SK-N-SH (cell line): ENCODE measurements around the gene SLBP. TPM values are rescaled to one million over a fixed set of nuclear protein-coding genes. Genes with fewer than 3 reads are reported as not detected.
"Not testable (repeated sequence)": the region's sequence is repeated elsewhere in the genome, so short reads cannot be mapped to it uniquely, and the experiment has no call there.

Source experiments
- CTCF ChIA-PET: fragments of 300-600, 350-600 bp; formaldehyde crosslinking; extraction: SDS; loops from one replicate; lab custom pipeline; 2021; lab: Yijun Ruan, JAX
- POLR2A ChIA-PET: fragments of 350-600 bp; sonication (Branson Sonifier 250); formaldehyde crosslinking; extraction: SDS; loops from one replicate; lab custom pipeline; 2020; ENCODE audit warnings: antibody characterized with exemption, inconsistent platforms; lab: Yijun Ruan, JAX
- DNase-seq: peaks from one replicate; pipeline ENCODE4 v3.0.0; 2012
- H2AFZ ChIP-seq: fragments of 200-600 bp; sonication (generic); 2 replicates; pipeline ENCODE4 v1.8.1; 2016; ENCODE audit warnings: antibody characterized with exemption, mild to moderate bottlenecking, low read depth
- H3F3A ChIP-seq: fragments of 200-600 bp; sonication (generic); replicated peaks from 2 replicates; pipeline ENCODE3; 2016; ENCODE audit warnings: antibody characterized with exemption, mild to moderate bottlenecking; ENCODE audit not compliant: insufficient read depth
- H3K27ac ChIP-seq, 2 experiments: fragments of 200-500 bp in 1 of 2; fragments of 200-600 bp in 1 of 2; sonication (Bioruptor generic) in 1 of 2; sonication (generic), shearing (Covaris generic) in 1 of 2; 2 replicates each; pipeline versions ENCODE4 v1.5.1 to v1.6.1; 2014 to 2016; ENCODE audit warnings: low read depth in 2 of 2, inconsistent platforms in 1 of 2, low read length in 1 of 2, mild to moderate bottlenecking in 1 of 2, mixed read lengths in 1 of 2
- H3K27me3 ChIP-seq: fragments of 200-600 bp; sonication (generic), shearing (Covaris generic); 2 replicates; pipeline ENCODE4 v1.6.1; 2016; ENCODE audit warnings: mixed run types; ENCODE audit not compliant: insufficient read depth
- H3K36me3 ChIP-seq, 2 experiments: fragments of 200-500 bp in 1 of 2; fragments of 200-600 bp in 1 of 2; sonication (Bioruptor generic) in 1 of 2; sonication (generic) in 1 of 2; replicated peaks in 1 of 2; 2 replicates each; pipeline versions ENCODE3 to v1.5.1; 2014 to 2016; ENCODE audit warnings: low read length in 1 of 2, mild to moderate bottlenecking in 1 of 2; ENCODE audit not compliant: insufficient read depth in 2 of 2, control insufficient read depth in 1 of 2
- H3K4me1 ChIP-seq, 2 experiments: fragments of 200-500 bp in 1 of 2; fragments of 200-600 bp in 1 of 2; sonication (Bioruptor generic) in 1 of 2; sonication (generic), shearing (Covaris generic) in 1 of 2; 2 replicates each; pipeline versions ENCODE4 v1.5.1 to v1.6.1; 2014 to 2016; ENCODE audit warnings: low read depth in 1 of 2, low read length in 1 of 2, mixed run types in 1 of 2; ENCODE audit not compliant: insufficient read depth in 2 of 2, control insufficient read depth in 1 of 2
- H3K4me2 ChIP-seq: fragments of 200-600 bp; sonication (generic), shearing (Covaris generic); 2 replicates; pipeline ENCODE4 v1.6.1; 2017; ENCODE audit warnings: mixed run types
- H3K4me3 ChIP-seq, 2 experiments: fragments of 200-500 bp in 1 of 2; fragments of 200-600 bp in 1 of 2; sonication (Bioruptor generic) in 1 of 2; sonication (generic), shearing (Covaris generic) in 1 of 2; 2 replicates each; pipeline versions ENCODE4 v1.5.1 to v1.8.1; 2014 to 2016; ENCODE audit warnings: low read depth in 2 of 2, inconsistent platforms in 1 of 2, low read length in 1 of 2, mild to moderate bottlenecking in 1 of 2, mixed read lengths in 1 of 2, moderate library complexity in 1 of 2
- H3K79me2 ChIP-seq: fragments of 200-600 bp; sonication (generic); 2 replicates; pipeline ENCODE4 v1.8.1; 2017; ENCODE audit warnings: mild to moderate bottlenecking; ENCODE audit not compliant: insufficient read depth
- H3K9ac ChIP-seq: fragments of 200-600 bp; sonication (generic); 2 replicates; pipeline ENCODE4 v1.6.1; 2017; ENCODE audit warnings: mixed run types
- H3K9me2 ChIP-seq: fragments of 200-600 bp; sonication (generic); 2 replicates; pipeline ENCODE4 v1.6.1; 2017; ENCODE audit warnings: mixed run types
- H3K9me3 ChIP-seq: fragments of 200-600 bp; sonication (generic); 2 replicates; pipeline ENCODE4 v1.6.1; 2017; ENCODE audit warnings: mixed run types, mild to moderate bottlenecking, moderate library complexity
- H4K20me1 ChIP-seq: fragments of 200-600 bp; sonication (generic); 2 replicates; pipeline ENCODE4 v1.6.1; 2017; ENCODE audit warnings: mild to moderate bottlenecking, mixed run types; ENCODE audit not compliant: insufficient read depth
- CHD2 ChIP-seq: fragments of 150-350 bp; IDR thresholded peaks from 2 replicates; pipeline ENCODE4 v1.6.1; 2018; ENCODE audit warnings: low read length; ENCODE audit not compliant: partially characterized antibody
- ELF1 ChIP-seq: IDR thresholded peaks from 2 replicates; pipeline ENCODE4 v1.4.0; 2012
- EZH2phosphoT487 ChIP-seq: fragments of 200-600 bp; sonication (generic); IDR thresholded peaks from 2 replicates; pipeline ENCODE4 v1.6.1; 2017; ENCODE audit warnings: low read depth, mixed run types, mild to moderate bottlenecking, antibody characterized with exemption, moderate library complexity, borderline replicate concordance
- FOSL2 ChIP-seq: IDR thresholded peaks from 2 replicates; pipeline ENCODE4 v1.4.0; 2012; ENCODE audit warnings: low read depth, mild to moderate bottlenecking, moderate library complexity, borderline replicate concordance
- FOXM1 ChIP-seq: IDR thresholded peaks from 2 replicates; pipeline ENCODE4 v1.4.0; 2012; ENCODE audit warnings: low read depth, mild to moderate bottlenecking
- JUND ChIP-seq: IDR thresholded peaks from 2 replicates; pipeline ENCODE4 v1.4.0; 2012
- MXI1 ChIP-seq: IDR thresholded peaks from 2 replicates; pipeline ENCODE4 v1.6.1; 2012; ENCODE audit warnings: mild to moderate bottlenecking, low read depth, low read length, improper control_type of control experiment
- POLR2AphosphoS5 ChIP-seq: IDR thresholded peaks from 2 replicates; pipeline ENCODE4 v1.6.1; 2012; ENCODE audit warnings: low read depth, low read length
- RXRA ChIP-seq: IDR thresholded peaks from 2 replicates; pipeline ENCODE4 v1.4.0; 2012; ENCODE audit warnings: low read depth, mild to moderate bottlenecking, borderline replicate concordance
- TAF1 ChIP-seq: IDR thresholded peaks from 2 replicates; pipeline ENCODE4 v1.6.1; 2012; ENCODE audit warnings: low read depth, mild to moderate bottlenecking, low read length, moderate library complexity, borderline replicate concordance
- TCF12 ChIP-seq: IDR thresholded peaks from 2 replicates; pipeline ENCODE4 v1.4.0; 2012
- TEAD4 ChIP-seq: IDR thresholded peaks from 2 replicates; pipeline ENCODE4 v1.4.0; 2012; ENCODE audit warnings: mild to moderate bottlenecking, borderline replicate concordance; ENCODE audit not compliant: insufficient read depth
- USF1 ChIP-seq: IDR thresholded peaks from 2 replicates; pipeline ENCODE4 v1.4.0; 2012; ENCODE audit warnings: low read depth, borderline replicate concordance
- YY1 ChIP-seq: IDR thresholded peaks from 2 replicates; pipeline ENCODE4 v1.4.0; 2012; ENCODE audit warnings: low read depth, mild to moderate bottlenecking
- ZBTB33 ChIP-seq: IDR thresholded peaks from 2 replicates; pipeline ENCODE4 v1.4.0; 2012; ENCODE audit warnings: low read depth, borderline replicate concordance
- WGBS: methylation state at CpG from one replicate; pipeline ENCODE4 v1.1.6; 2017; ENCODE audit warnings: low lambda C conversion rate; 5-methylcytosine and 5-hydroxymethylcytosine counted together
- polyA plus RNA-seq, 3 experiments: library from polyadenylated mRNA; depleted of rRNA; stranded (reverse); fragments of >200 nt; gene quantifications; 2 replicates each; pipeline ENCODE4 v1.2.3, GENCODE V29; 2012

The SLBP gene
- polyA plus RNA-seq, 1 of the 3 experiments (the other 2 are of a cell fraction): 51.5 TPM

GRCh38 chr4:1703867-1704266, 8.3 kb downstream of the SLBP start:
- Histone ChIP-seq H3K4me3 (no peak overlapping the region), H3K79me2 (peaks cover 89% of the 10 kb centered on the region), H3K27me3 (no peaks in the 10 kb centered on the region), H3K9me2 (no peaks in the 10 kb centered on the region), H3K36me3 (peaks cover 26 to 46% of the 10 kb centered on the region in 2 experiments), H3F3A (peaks cover 3% of the 10 kb centered on the region), H3K4me2 (no peak overlapping the region), H3K27ac (no peak overlapping the region), H2AFZ (no peak overlapping the region), H4K20me1 (peaks cover 65% of the 10 kb centered on the region), H3K4me1 (peaks cover 0 to 7% of the 10 kb centered on the region in 2 experiments; a peak in 1 of 4 replicates), H3K9me3 (no peaks in the 10 kb centered on the region), H3K9ac (no peak overlapping the region)
- TF ChIP-seq FOSL2 (no peak), EZH2phosphoT487 (no peak), FOXM1 (no peak), ZBTB33 (no peak), JUND (no peak), USF1 (no peak), TCF12 (no peak), ELF1 (no peak), MXI1 (no peak), POLR2AphosphoS5 (no peak), TEAD4 (no peak), TAF1 (no peak), RXRA (no peak), CHD2 (no peak), YY1 (no peak)
- DNase-seq: no peak
- ChIA-PET POLR2A (interaction anchor here (1.0 kb wide), 1 partner anchor 8 kb away, joined by 4 read pairs; the partner anchor contains the start of gene SLBP), CTCF (interaction anchor here (1.7 to 10.1 kb wide), 3 partner anchors 11 to 26 kb away, joined by 4 to 82 read pairs (median 4); no protein-coding TSS in a partner anchor)
- WGBS: 100% methylated on average over 1 of the region's 1 CpG

GRCh38 chr4:1701671-1702070, 10.4 kb downstream of the SLBP start:
- H3K9ac ChIP-seq, H3K4me1 ChIP-seq, H3F3A ChIP-seq, DNase-seq, H3K27me3 ChIP-seq, H3K4me3 ChIP-seq, H2AFZ ChIP-seq, H3K4me2 ChIP-seq, POLR2A ChIA-PET, H3K27ac ChIP-seq, H3K9me2 ChIP-seq, H3K9me3 ChIP-seq: not testable (repeated sequence)
- Histone ChIP-seq H3K36me3 (peaks cover 30 to 56% of the 10 kb centered on the region in 2 experiments), H4K20me1 (peaks cover 57% of the 10 kb centered on the region), H3K79me2 (peaks cover 86% of the 10 kb centered on the region)
- 98% methylated on average over 8 of the region's 8 CpGs for WGBS
- CTCF ChIA-PET: interaction anchor here (2.1 to 10.1 kb wide), 2 partner anchors 9 to 25 kb away, joined by 4 to 82 read pairs; no protein-coding TSS in a partner anchor
